SK-N-SH (cell line): Measurements from ENCODE around the gene MAST2. TPM values are rescaled to one million over a fixed set of nuclear protein-coding genes. Genes with fewer than 3 reads are reported as not detected.

Source experiments
- CTCF ChIA-PET: fragments of 300-600, 350-600 bp; formaldehyde crosslinking; extraction: SDS; loops from one replicate; lab custom pipeline; 2021; lab: Yijun Ruan, JAX
- POLR2A ChIA-PET: fragments of 350-600 bp; sonication (Branson Sonifier 250); formaldehyde crosslinking; extraction: SDS; loops from one replicate; lab custom pipeline; 2020; ENCODE audit warnings: antibody characterized with exemption, inconsistent platforms; lab: Yijun Ruan, JAX
- DNase-seq: peaks from one replicate; pipeline ENCODE4 v3.0.0; 2012
- H2AFZ ChIP-seq: fragments of 200-600 bp; sonication (generic); 2 replicates; pipeline ENCODE4 v1.8.1; 2016; ENCODE audit warnings: antibody characterized with exemption, mild to moderate bottlenecking, low read depth
- H3F3A ChIP-seq: fragments of 200-600 bp; sonication (generic); replicated peaks from 2 replicates; pipeline ENCODE3; 2016; ENCODE audit warnings: antibody characterized with exemption, mild to moderate bottlenecking; ENCODE audit not compliant: insufficient read depth
- H3K27ac ChIP-seq, 2 experiments: fragments of 200-500 bp in 1 of 2; fragments of 200-600 bp in 1 of 2; sonication (Bioruptor generic) in 1 of 2; sonication (generic), shearing (Covaris generic) in 1 of 2; 2 replicates each; pipeline versions ENCODE4 v1.5.1 to v1.6.1; 2014 to 2016; ENCODE audit warnings: low read depth in 2 of 2, inconsistent platforms in 1 of 2, low read length in 1 of 2, mild to moderate bottlenecking in 1 of 2, mixed read lengths in 1 of 2
- H3K27me3 ChIP-seq: fragments of 200-600 bp; sonication (generic), shearing (Covaris generic); 2 replicates; pipeline ENCODE4 v1.6.1; 2016; ENCODE audit warnings: mixed run types; ENCODE audit not compliant: insufficient read depth
- H3K36me3 ChIP-seq, 2 experiments: fragments of 200-500 bp in 1 of 2; fragments of 200-600 bp in 1 of 2; sonication (Bioruptor generic) in 1 of 2; sonication (generic) in 1 of 2; replicated peaks in 1 of 2; 2 replicates each; pipeline versions ENCODE3 to v1.5.1; 2014 to 2016; ENCODE audit warnings: low read length in 1 of 2, mild to moderate bottlenecking in 1 of 2; ENCODE audit not compliant: insufficient read depth in 2 of 2, control insufficient read depth in 1 of 2
- H3K4me1 ChIP-seq, 2 experiments: fragments of 200-500 bp in 1 of 2; fragments of 200-600 bp in 1 of 2; sonication (Bioruptor generic) in 1 of 2; sonication (generic), shearing (Covaris generic) in 1 of 2; 2 replicates each; pipeline versions ENCODE4 v1.5.1 to v1.6.1; 2014 to 2016; ENCODE audit warnings: low read depth in 1 of 2, low read length in 1 of 2, mixed run types in 1 of 2; ENCODE audit not compliant: insufficient read depth in 2 of 2, control insufficient read depth in 1 of 2
- H3K4me2 ChIP-seq: fragments of 200-600 bp; sonication (generic), shearing (Covaris generic); 2 replicates; pipeline ENCODE4 v1.6.1; 2017; ENCODE audit warnings: mixed run types
- H3K4me3 ChIP-seq, 2 experiments: fragments of 200-500 bp in 1 of 2; fragments of 200-600 bp in 1 of 2; sonication (Bioruptor generic) in 1 of 2; sonication (generic), shearing (Covaris generic) in 1 of 2; 2 replicates each; pipeline versions ENCODE4 v1.5.1 to v1.8.1; 2014 to 2016; ENCODE audit warnings: low read depth in 2 of 2, inconsistent platforms in 1 of 2, low read length in 1 of 2, mild to moderate bottlenecking in 1 of 2, mixed read lengths in 1 of 2, moderate library complexity in 1 of 2
- H3K79me2 ChIP-seq: fragments of 200-600 bp; sonication (generic); 2 replicates; pipeline ENCODE4 v1.8.1; 2017; ENCODE audit warnings: mild to moderate bottlenecking; ENCODE audit not compliant: insufficient read depth
- H3K9ac ChIP-seq: fragments of 200-600 bp; sonication (generic); 2 replicates; pipeline ENCODE4 v1.6.1; 2017; ENCODE audit warnings: mixed run types
- H3K9me2 ChIP-seq: fragments of 200-600 bp; sonication (generic); 2 replicates; pipeline ENCODE4 v1.6.1; 2017; ENCODE audit warnings: mixed run types
- H3K9me3 ChIP-seq: fragments of 200-600 bp; sonication (generic); 2 replicates; pipeline ENCODE4 v1.6.1; 2017; ENCODE audit warnings: mixed run types, mild to moderate bottlenecking, moderate library complexity
- H4K20me1 ChIP-seq: fragments of 200-600 bp; sonication (generic); 2 replicates; pipeline ENCODE4 v1.6.1; 2017; ENCODE audit warnings: mild to moderate bottlenecking, mixed run types; ENCODE audit not compliant: insufficient read depth
- EP300 ChIP-seq, 2 experiments: IDR thresholded peaks; 2 replicates each; pipeline versions ENCODE4 v1.4.0 to v1.6.1; 2012; ENCODE audit warnings: borderline replicate concordance in 1 of 2, low read depth in 1 of 2, low read length in 1 of 2
- FOXM1 ChIP-seq: IDR thresholded peaks from 2 replicates; pipeline ENCODE4 v1.4.0; 2012; ENCODE audit warnings: low read depth, mild to moderate bottlenecking
- JUND ChIP-seq: IDR thresholded peaks from 2 replicates; pipeline ENCODE4 v1.4.0; 2012
- MEF2A ChIP-seq: IDR thresholded peaks from 2 replicates; pipeline ENCODE4 v1.4.0; 2012; ENCODE audit warnings: low read depth, borderline replicate concordance
- MXI1 ChIP-seq: IDR thresholded peaks from 2 replicates; pipeline ENCODE4 v1.6.1; 2012; ENCODE audit warnings: mild to moderate bottlenecking, low read depth, low read length, improper control_type of control experiment
- POLR2AphosphoS5 ChIP-seq: IDR thresholded peaks from 2 replicates; pipeline ENCODE4 v1.6.1; 2012; ENCODE audit warnings: low read depth, low read length
- RCOR1 ChIP-seq: fragments of 150-350 bp; IDR thresholded peaks from 2 replicates; pipeline ENCODE4 v1.6.1; 2017; ENCODE audit warnings: antibody characterized with exemption, low read length
- RFX5 ChIP-seq: IDR thresholded peaks from 2 replicates; pipeline ENCODE4 v1.6.1; 2012; ENCODE audit warnings: mild to moderate bottlenecking, improper control_type of control experiment, low read length
- RXRA ChIP-seq: IDR thresholded peaks from 2 replicates; pipeline ENCODE4 v1.4.0; 2012; ENCODE audit warnings: low read depth, mild to moderate bottlenecking, borderline replicate concordance
- SIN3A ChIP-seq: IDR thresholded peaks from 2 replicates; pipeline ENCODE4 v1.6.1; 2012; ENCODE audit warnings: low read depth, mild to moderate bottlenecking, low read length, moderate library complexity, borderline replicate concordance
- TCF12 ChIP-seq: IDR thresholded peaks from 2 replicates; pipeline ENCODE4 v1.4.0; 2012
- TEAD4 ChIP-seq: IDR thresholded peaks from 2 replicates; pipeline ENCODE4 v1.4.0; 2012; ENCODE audit warnings: mild to moderate bottlenecking, borderline replicate concordance; ENCODE audit not compliant: insufficient read depth
- WGBS: methylation state at CpG from one replicate; pipeline ENCODE4 v1.1.6; 2017; ENCODE audit warnings: low lambda C conversion rate; 5-methylcytosine and 5-hydroxymethylcytosine counted together
- polyA plus RNA-seq, 3 experiments: library from polyadenylated mRNA; depleted of rRNA; stranded (reverse); fragments of >200 nt; gene quantifications; 2 replicates each; pipeline ENCODE4 v1.2.3, GENCODE V29; 2012
- TF ChIP-seq, protein P1 (sequence below): IDR thresholded peaks from 2 replicates; pipeline ENCODE4 v1.4.0; 2012; ENCODE audit warnings: low read depth, borderline replicate concordance
- TF ChIP-seq, protein P2 (sequence below): IDR thresholded peaks from 2 replicates; pipeline ENCODE4 v1.6.1; 2012; ENCODE audit warnings: mild to moderate bottlenecking, low read depth, low read length, moderate library complexity
- TF ChIP-seq, protein P3 (sequence below): IDR thresholded peaks from 2 replicates; pipeline ENCODE4 v1.4.0; 2012; ENCODE audit warnings: low read depth
- TF ChIP-seq, protein P4 (sequence below): IDR thresholded peaks from 2 replicates; pipeline ENCODE4 v1.4.0; 2012; ENCODE audit warnings: low read depth, borderline replicate concordance

The MAST2 gene
- polyA plus RNA-seq, 1 of the 3 experiments (the other 2 are of a cell fraction): 53.4 TPM

DNA sequence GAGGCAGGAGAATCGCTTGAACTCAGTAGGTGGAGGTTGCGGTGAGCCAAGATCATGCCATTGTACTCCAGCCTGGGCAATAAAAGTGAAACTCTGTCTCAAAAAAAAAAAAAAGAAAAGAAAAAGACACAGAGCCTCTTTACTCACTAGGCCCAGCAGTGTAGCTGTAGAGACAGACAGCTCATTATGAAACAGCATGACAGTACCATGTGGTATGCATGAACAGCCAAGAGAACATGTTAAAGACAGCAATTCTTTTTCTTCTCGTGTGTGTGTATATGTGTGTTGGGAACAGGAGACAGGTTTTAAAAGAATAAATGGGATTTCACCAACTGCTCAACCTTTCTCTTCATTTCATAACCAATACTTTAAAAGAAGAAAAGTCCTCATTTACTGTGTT lies 210.2 kb downstream of the MAST2 start:
- H4K20me1 ChIP-seq: no peaks in the 10 kb centered on the region
- DNase-seq: no peak
- CTCF ChIA-PET: no interaction called here
- H3K9me2 ChIP-seq: no peaks in the 10 kb centered on the region
- peaks cover 17 to 20% of the 10 kb centered on the region in 2 experiments for H3K36me3 ChIP-seq
- H3K4me1 ChIP-seq: no peaks in the 10 kb centered on the region
- H3K4me2 ChIP-seq: no peak overlapping the region
- TF ChIP-seq, protein P1, sequence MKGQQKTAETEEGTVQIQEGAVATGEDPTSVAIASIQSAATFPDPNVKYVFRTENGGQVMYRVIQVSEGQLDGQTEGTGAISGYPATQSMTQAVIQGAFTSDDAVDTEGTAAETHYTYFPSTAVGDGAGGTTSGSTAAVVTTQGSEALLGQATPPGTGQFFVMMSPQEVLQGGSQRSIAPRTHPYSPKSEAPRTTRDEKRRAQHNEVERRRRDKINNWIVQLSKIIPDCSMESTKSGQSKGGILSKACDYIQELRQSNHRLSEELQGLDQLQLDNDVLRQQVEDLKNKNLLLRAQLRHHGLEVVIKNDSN: no peak
- TF ChIP-seq MXI1: no peak
- TF ChIP-seq FOXM1: no peak
- TF ChIP-seq SIN3A: no peak
- TF ChIP-seq, protein P2, sequence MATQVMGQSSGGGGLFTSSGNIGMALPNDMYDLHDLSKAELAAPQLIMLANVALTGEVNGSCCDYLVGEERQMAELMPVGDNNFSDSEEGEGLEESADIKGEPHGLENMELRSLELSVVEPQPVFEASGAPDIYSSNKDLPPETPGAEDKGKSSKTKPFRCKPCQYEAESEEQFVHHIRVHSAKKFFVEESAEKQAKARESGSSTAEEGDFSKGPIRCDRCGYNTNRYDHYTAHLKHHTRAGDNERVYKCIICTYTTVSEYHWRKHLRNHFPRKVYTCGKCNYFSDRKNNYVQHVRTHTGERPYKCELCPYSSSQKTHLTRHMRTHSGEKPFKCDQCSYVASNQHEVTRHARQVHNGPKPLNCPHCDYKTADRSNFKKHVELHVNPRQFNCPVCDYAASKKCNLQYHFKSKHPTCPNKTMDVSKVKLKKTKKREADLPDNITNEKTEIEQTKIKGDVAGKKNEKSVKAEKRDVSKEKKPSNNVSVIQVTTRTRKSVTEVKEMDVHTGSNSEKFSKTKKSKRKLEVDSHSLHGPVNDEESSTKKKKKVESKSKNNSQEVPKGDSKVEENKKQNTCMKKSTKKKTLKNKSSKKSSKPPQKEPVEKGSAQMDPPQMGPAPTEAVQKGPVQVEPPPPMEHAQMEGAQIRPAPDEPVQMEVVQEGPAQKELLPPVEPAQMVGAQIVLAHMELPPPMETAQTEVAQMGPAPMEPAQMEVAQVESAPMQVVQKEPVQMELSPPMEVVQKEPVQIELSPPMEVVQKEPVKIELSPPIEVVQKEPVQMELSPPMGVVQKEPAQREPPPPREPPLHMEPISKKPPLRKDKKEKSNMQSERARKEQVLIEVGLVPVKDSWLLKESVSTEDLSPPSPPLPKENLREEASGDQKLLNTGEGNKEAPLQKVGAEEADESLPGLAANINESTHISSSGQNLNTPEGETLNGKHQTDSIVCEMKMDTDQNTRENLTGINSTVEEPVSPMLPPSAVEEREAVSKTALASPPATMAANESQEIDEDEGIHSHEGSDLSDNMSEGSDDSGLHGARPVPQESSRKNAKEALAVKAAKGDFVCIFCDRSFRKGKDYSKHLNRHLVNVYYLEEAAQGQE: no peak
- no peak for TF ChIP-seq TCF12
- TF ChIP-seq, protein P3, sequence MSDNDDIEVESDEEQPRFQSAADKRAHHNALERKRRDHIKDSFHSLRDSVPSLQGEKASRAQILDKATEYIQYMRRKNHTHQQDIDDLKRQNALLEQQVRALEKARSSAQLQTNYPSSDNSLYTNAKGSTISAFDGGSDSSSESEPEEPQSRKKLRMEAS: no peak
- no peak for TF ChIP-seq TEAD4
- TF ChIP-seq RXRA: no peak
- no peak for TF ChIP-seq RFX5
- TF ChIP-seq, protein P4, sequence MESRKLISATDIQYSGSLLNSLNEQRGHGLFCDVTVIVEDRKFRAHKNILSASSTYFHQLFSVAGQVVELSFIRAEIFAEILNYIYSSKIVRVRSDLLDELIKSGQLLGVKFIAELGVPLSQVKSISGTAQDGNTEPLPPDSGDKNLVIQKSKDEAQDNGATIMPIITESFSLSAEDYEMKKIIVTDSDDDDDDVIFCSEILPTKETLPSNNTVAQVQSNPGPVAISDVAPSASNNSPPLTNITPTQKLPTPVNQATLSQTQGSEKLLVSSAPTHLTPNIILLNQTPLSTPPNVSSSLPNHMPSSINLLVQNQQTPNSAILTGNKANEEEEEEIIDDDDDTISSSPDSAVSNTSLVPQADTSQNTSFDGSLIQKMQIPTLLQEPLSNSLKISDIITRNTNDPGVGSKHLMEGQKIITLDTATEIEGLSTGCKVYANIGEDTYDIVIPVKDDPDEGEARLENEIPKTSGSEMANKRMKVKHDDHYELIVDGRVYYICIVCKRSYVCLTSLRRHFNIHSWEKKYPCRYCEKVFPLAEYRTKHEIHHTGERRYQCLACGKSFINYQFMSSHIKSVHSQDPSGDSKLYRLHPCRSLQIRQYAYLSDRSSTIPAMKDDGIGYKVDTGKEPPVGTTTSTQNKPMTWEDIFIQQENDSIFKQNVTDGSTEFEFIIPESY: no peak
- no peak for TF ChIP-seq MEF2A
- TF ChIP-seq JUND: no peak
- TF ChIP-seq RCOR1: no peak
- no peak for TF ChIP-seq EP300 (IDR thresholded peaks at IDR 0.05; ENCODE audit: borderline replicate concordance in 1 of 2, low read depth in 1 of 2, low read length in 1 of 2)
- no peak for TF ChIP-seq POLR2AphosphoS5
- TF ChIP-seq, all 33 proteins: peak for 0
- H3K9me3 ChIP-seq: no peaks in the 10 kb centered on the region
- no peaks in the 10 kb centered on the region for H3K27me3 ChIP-seq
- H3K27ac ChIP-seq: no peak overlapping the region
- POLR2A ChIA-PET: no interaction called here
- H3K4me3 ChIP-seq: no peak overlapping the region
- H3F3A ChIP-seq: no peaks in the 10 kb centered on the region
- no peak overlapping the region for H3K9ac ChIP-seq
- WGBS: 98% methylated on average over 3 of the region's 3 CpGs
- H3K79me2 ChIP-seq: no peaks in the 10 kb centered on the region
- H2AFZ ChIP-seq: no peak overlapping the region
